H1 (cell line): Measurements from ENCODE around the gene PDZD2. TPM values are rescaled to one million over a fixed set of nuclear protein-coding genes. Genes with fewer than 3 reads are reported as not detected.

ENCODE experiments used
- CREB1 ChIP-seq: IDR thresholded peaks from 2 replicates; pipeline ENCODE4 v1.6.1; 2012; ENCODE audit warnings: inconsistent platforms
- HDAC6 ChIP-seq: IDR thresholded peaks from one replicate; pipeline ENCODE4 v1.7.1; 2012; ENCODE audit warnings: low read depth, mild to moderate bottlenecking, inconsistent platforms, low read length, moderate library complexity
- NRF1 ChIP-seq: IDR thresholded peaks from 2 replicates; pipeline ENCODE4 v1.6.1; 2011; ENCODE audit warnings: mild to moderate bottlenecking, low read depth, low read length, improper control_type of control experiment
- POLR2AphosphoS5 ChIP-seq: IDR thresholded peaks from 2 replicates; pipeline ENCODE4 v1.6.1; 2011; ENCODE audit warnings: low read depth, low read length
- RBBP5 ChIP-seq: IDR thresholded peaks from 2 replicates; pipeline ENCODE4 v1.7.1; 2012; ENCODE audit warnings: low read depth, mild to moderate bottlenecking, inconsistent platforms, low read length, moderate library complexity, borderline replicate concordance
- SIN3A ChIP-seq, 2 experiments: IDR thresholded peaks in 1 of 2; conservative IDR thresholded peaks in 1 of 2; 2 replicates each; pipeline ENCODE4 v1.6.1; 2011 to 2012; ENCODE audit warnings: low read length in 2 of 2, improper control_type of control experiment in 1 of 2, low read depth in 1 of 2, mild to moderate bottlenecking in 1 of 2
- TEAD4 ChIP-seq: IDR thresholded peaks from 2 replicates; pipeline ENCODE4 v1.6.1; 2012; ENCODE audit warnings: low read depth, low read length, inconsistent platforms, mixed read lengths
- polyA plus RNA-seq, 7 experiments: library from polyadenylated mRNA; depleted of rRNA in 3 of 7; stranded (reverse) in 5 of 7; unstranded in 2 of 7; fragments of >200 nt in 5 of 7; fragments of 200-250 nt in 2 of 7; gene quantifications; 1 replicate in 5 of 7; 2 replicates in 1 of 7; 4 replicates in 1 of 7; pipeline versions ENCODE4 v1.2.1 to v1.2.3, GENCODE V29; 2011 to 2013; ENCODE audit warnings: missing spikeins in 2 of 7, mixed read lengths in 2 of 7
- total RNA-seq: library from RNA; stranded (reverse); fragmentation: NEBNext Ultra II Directional; extraction: Animal tissue kit (Norgen Biotek cat#: 25700); gene quantifications from 2 replicates; pipeline ENCODE4 v1.2.1, GENCODE V29; 2021

The PDZD2 gene
- total and polyA plus RNA-seq, 2 of the 8 experiments (the other 6 are each of a cell fraction or from before 2014, with no cell fraction given): 1.2 to 6.8 TPM

DNA sequence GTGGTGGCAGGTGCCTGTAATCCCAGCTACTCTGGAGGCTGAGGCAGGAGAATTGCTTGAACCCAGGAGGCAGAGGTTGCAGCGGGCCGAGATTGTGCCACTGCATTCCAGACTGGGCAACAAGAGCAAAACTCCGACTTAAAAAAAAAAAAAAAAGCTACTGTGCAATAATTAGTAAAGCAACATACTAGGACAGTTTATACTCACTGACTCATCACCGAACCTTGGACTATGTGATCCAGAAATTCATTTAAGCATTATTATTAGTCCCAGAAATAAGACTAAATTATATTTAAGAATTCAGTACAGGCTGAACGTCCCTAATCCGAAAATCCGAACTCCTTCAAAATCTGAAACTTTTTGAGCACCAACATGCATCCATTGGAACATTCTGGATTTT lies 497.4 kb downstream of the PDZD2 start (continued):
- TF ChIP-seq RBBP5 (no peak), HDAC6 (no peak), NRF1 (no peak), TEAD4 (no peak), SIN3A (conservative IDR thresholded peaks at IDR 0.05 in 1 of 2, IDR thresholded peaks at IDR 0.05 in 1 of 2; ENCODE audit: low read depth in 1 of 2, low read length in 2 of 2) (no peak), CREB1 (no peak), POLR2AphosphoS5 (no peak)
